Measurements from ENCODE around the gene BCL2L1. TPM values are rescaled to one million over a fixed set of nuclear protein-coding genes. Genes with fewer than 3 reads are reported as not detected.

Gene BCL2L1
- polyA plus RNA-seq, 1 of the 3 experiments (the other 2 are of a cell fraction) = 99.9 TPM

- TF ChIP-seq CTCF (IDR thresholded peaks at IDR 0.05) (no peak), JUND (IDR thresholded peaks at IDR 0.05) (peak; percentile 27; the same call in 1 of the 2 replicates), SIN3A (IDR thresholded peaks at IDR 0.05; ENCODE audit: borderline replicate concordance, low read depth, low read length) (0 out of 2 replicates have a peak, but pooled peaks have one; percentile 62), PBX3 (IDR thresholded peaks at IDR 0.05) (peak; percentile 47), SMC3 (IDR thresholded peaks at IDR 0.05; ENCODE audit: low read depth, low read length) (no peak), NFIC (IDR thresholded peaks at IDR 0.05; ENCODE audit: borderline replicate concordance) (peak; percentile 87), GATA2 (CRISPR knock-in tag; IDR thresholded peaks at IDR 0.05) (no peak), USF2 (IDR thresholded peaks at IDR 0.05; ENCODE audit: borderline replicate concordance, low read depth, low read length) (no peak), MAX (IDR thresholded peaks at IDR 0.05; ENCODE audit: low read depth) (peak; percentile 95), TCF12 (IDR thresholded peaks at IDR 0.05) (peak; percentile 71; the same call in 1 of the 2 replicates), CHD2 (IDR thresholded peaks at IDR 0.05; ENCODE audit: low read length, partially characterized antibody) (no peak), TEAD4 (IDR thresholded peaks at IDR 0.05; ENCODE audit: borderline replicate concordance, insufficient read depth) (peak; percentile 52; the same call in 1 of the 2 replicates), GABPA (IDR thresholded peaks at IDR 0.05; ENCODE audit: low read depth) (no peak; the same call in 1 of the 2 replicates), MEF2A (IDR thresholded peaks at IDR 0.05; ENCODE audit: borderline replicate concordance, low read depth) (no peak), TAF1 (IDR thresholded peaks at IDR 0.05; ENCODE audit: borderline replicate concordance, low read depth, low read length) (no peak; the same call in 1 of the 2 replicates), REST (IDR thresholded peaks at IDR 0.05; ENCODE audit: low read depth, low read length) (peak; percentile 63; the same call in 1 of the 2 replicates), EP300 (IDR thresholded peaks at IDR 0.05; ENCODE audit: borderline replicate concordance in 1 of 2, low read depth in 1 of 2, low read length in 1 of 2) (peak in 1 of 2 experiments; percentile 58; a peak in 1 of 4 replicates), FOXM1 (IDR thresholded peaks at IDR 0.05; ENCODE audit: low read depth) (no peak), RFX5 (IDR thresholded peaks at IDR 0.05; ENCODE audit: low read length) (no peak), POLR2AphosphoS5 (IDR thresholded peaks at IDR 0.05; ENCODE audit: low read depth, low read length) (no peak; the same call in 1 of the 2 replicates), RAD21 (IDR thresholded peaks at IDR 0.05; ENCODE audit: low read length) (no peak), FOSL2 (IDR thresholded peaks at IDR 0.05; ENCODE audit: borderline replicate concordance, low read depth) (peak; percentile 38; the same call in 1 of the 2 replicates)
Observed at GRCh38 chr20:31712564-31713311, 9.9 kb downstream of the BCL2L1 start (continued).

Measured in SK-N-SH (cell line).